ENCODE results near the gene ABCA4.
"Not testable (repeated sequence)": the region's sequence is repeated elsewhere in the genome, so short reads cannot be mapped to it uniquely, and the experiment has no call there.

ABCA4 gene

GRCh38 chr1:94011129-94011528 is 109.8 kb downstream of the ABCA4 start:
- no peak for DNase-seq (ENCODE audit: low spot score)
- FAIRE-seq: no peak

DNA sequence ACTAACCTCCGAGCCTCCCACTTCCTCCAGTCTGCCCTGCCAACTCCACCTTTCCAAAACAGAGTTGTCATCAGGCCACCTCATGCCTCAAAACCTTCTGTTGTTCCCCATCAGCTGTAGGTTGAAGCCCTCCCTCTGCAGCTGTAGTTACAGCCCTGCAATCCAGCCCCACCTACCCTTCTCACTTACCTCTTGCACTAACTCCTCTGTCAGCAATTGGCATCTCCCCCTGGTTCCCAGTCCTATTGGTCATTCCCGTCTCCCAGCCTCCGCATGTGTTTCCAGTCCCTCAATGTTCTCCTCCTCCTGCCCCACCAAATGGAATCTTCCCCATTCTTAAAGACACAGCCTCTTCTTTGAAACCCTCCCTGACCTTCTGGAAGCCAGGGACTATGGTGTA is 111.6 kb downstream of the ABCA4 start:
- no peak for FAIRE-seq
- no peak for DNase-seq (ENCODE audit: low spot score)

DNA sequence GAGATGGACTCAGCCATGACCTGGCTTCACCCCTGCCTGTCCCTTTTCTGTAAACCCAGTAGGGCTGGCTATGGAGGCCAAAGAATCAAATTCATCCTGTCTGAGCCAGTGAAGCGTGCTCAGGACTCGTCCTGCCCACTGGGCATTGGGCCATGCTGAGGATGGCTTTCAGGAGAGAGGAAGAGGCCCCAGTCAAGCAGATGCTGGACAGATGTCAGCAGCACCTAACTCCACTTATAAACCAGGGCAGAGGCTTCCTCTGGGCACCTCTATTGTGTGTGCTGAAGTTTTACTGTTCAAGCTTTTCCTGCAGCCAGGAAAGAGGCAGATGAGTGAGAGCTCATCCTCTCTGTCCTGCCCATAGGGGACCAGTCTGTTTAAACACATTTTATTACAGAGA is 114.3 kb downstream of the ABCA4 start:
- no peak for FAIRE-seq
- DNase-seq (ENCODE audit: low spot score): no peak

DNA sequence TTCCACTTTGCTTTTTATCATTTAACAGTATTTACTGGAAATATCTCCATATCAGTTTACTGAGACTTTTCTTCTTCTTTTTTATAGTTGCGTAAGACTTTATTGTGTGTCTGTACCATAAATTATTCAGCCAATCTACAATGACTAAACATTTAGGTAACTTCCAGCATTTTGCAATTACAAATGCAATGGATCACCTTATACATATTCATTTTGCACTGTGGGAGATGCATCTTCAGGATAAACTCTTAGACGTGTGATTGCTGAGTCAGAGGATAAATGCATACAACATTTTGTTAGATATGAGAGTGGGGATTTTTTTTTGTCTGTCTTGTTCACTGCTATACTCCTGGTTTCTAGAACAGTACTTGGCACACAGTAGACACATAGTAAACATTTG is 116.0 kb downstream of the ABCA4 start:
- DNase-seq (ENCODE audit: low spot score) (no peak), FAIRE-seq (no peak)

GRCh38 chr1:94002046-94002787 is 118.7 kb downstream of the ABCA4 start:
- FAIRE-seq (no peak), DNase-seq (ENCODE audit: low spot score) (no peak)

DNA sequence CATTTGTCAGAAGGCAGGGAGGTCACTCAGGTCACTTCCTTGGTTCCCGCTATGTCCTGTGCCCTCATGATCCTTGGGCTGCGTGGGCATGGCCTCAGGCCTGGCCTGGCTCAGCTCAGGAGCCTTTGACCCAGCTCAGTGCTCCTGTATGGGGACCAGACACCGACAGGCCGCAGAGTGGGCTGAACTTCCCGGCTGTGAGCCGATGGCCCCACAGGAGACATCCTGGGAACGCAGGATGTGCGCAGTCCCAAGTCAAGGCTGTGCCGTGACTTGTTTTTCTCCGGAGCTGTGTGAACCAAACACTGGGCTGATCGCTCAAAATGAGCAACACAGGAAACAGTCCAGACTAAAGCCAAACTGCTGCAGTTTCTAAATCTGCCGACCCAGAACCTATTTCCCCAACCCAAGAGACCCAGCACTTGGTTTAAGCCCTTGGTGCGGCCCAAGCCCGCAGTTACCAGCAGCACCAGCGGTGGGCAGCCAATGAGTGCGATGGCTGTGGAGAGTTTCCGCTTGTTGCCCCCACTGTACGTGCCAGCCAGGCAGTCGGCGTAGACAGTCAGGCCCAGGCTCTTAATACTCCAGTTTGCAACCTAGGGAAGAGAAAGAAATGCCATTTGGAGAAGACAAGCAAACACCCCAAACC is 119.4 kb downstream of the ABCA4 start:
- DNase-seq (ENCODE audit: low spot score) (no peak), FAIRE-seq (no peak)

GRCh38 chr1:94000510-94001282 is 120.3 kb downstream of the ABCA4 start:
- DNase-seq (ENCODE audit: low spot score): no peak
- FAIRE-seq: no peak

GRCh38 chr1:93999840-94000415 is 121.0 kb downstream of the ABCA4 start:
- FAIRE-seq: no peak
- DNase-seq (ENCODE audit: low spot score): no peak

DNA sequence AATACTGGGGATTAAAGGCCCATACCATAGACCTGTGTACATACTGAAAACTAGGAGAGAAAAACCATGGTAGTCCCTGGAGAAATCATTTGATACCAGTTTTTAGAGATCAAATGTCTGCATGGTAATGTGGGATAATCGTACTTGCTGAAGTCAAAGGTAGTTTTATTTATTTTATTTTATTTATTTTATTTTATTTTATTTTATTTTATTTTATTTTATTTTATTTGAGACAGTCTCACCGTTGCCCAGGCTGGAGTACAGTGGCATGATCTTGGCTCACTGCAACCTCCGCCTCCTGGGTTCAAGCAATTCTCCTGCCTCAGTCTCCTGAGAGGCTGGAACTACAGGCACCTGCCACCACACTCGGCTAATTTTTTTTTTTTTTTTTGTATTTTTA is 122.4 kb downstream of the ABCA4 start:
- not testable (repeated sequence) for DNase-seq (ENCODE audit: low spot score); FAIRE-seq

- DNase-seq (ENCODE audit: low spot score) (no peak), FAIRE-seq (peak; percentile 50)
Observed at GRCh38 chr1:93997756-93998155, 123.2 kb downstream of the ABCA4 start.

GRCh38 chr1:93995837-93996536 is 125.0 kb downstream of the ABCA4 start:
- FAIRE-seq (no peak), DNase-seq (ENCODE audit: low spot score) (no peak)

DNA sequence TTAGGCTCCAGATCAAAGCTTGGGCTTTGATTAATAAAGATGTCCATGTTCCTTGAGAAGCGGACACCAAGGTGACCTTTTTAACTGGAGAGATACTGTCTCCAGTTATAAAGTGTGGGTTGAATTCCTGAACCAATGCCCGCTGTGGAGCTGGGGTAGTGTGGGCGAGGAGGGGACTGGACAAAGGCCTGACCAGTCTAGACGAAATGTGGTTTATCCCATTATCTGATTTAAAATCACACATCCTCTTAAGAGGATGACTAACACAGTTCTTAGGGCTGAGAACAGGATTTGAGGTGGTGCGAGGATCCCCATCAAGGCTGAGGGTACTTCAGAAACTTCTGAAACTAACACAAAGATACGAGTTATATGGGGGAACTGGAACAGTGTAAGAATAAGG is 127.2 kb downstream of the ABCA4 start:
- no peak for FAIRE-seq
- DNase-seq (ENCODE audit: low spot score): no peak

DNA sequence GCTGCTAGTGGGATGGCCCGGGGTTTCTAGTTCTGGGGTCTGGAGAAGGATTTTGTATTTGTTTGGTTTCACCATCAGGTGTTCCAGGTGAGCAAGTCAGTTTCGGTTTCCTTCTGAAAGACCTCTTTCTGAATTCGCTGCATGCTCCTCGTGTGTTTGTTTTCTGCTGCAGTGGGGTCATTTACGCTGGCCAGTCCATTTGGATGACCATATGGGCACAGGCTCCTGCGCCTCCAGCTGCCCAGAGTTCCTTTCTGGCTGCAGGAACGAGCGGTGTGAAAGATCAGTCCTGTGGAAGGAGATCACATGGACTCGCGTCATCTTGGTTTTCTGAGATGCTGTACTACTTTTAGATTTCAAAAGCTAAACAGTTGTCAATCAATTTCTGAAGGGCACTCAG is 128.0 kb downstream of the ABCA4 start:
- FAIRE-seq (no peak), DNase-seq (ENCODE audit: low spot score) (no peak)

- no peak for FAIRE-seq
- DNase-seq (ENCODE audit: low spot score): no peak
Observed at GRCh38 chr1:93992190-93992589, 128.8 kb downstream of the ABCA4 start.

- DNase-seq (ENCODE audit: low spot score) (no peak), FAIRE-seq (no peak)
Observed at GRCh38 chr1:93991271-93991670, 129.7 kb downstream of the ABCA4 start.

- FAIRE-seq; DNase-seq (ENCODE audit: low spot score): not testable (repeated sequence)
Observed at GRCh38 chr1:93990477-93990876, 130.5 kb downstream of the ABCA4 start.

DNA sequence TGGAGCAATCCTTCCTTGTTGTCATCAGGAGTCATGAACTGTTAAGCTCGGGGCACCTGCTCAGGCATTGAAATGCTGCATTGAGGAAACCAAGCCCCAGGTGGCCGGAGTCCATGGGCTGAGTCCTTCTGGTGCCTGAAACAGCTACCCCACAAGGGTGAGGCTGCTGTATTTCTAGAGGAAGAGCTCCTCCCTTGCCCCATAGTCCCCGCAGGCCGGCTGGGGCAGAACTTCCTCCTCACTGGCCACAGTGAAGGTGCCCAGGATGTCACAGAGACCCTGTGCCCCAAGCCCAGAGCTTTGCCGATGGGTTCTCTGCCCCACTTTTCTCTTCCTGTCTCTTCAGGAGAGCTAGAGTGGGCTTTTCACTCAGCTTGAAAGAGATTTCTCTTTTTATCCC is 130.9 kb downstream of the ABCA4 start:
- DNase-seq (ENCODE audit: low spot score) (no peak), FAIRE-seq (no peak)

- FAIRE-seq: no peak
- DNase-seq (ENCODE audit: low spot score): no peak
Observed at GRCh38 chr1:93989601-93990000, 131.3 kb downstream of the ABCA4 start.

GRCh38 chr1:93988634-93989350 is 132.2 kb downstream of the ABCA4 start:
- peak; percentile 46 for FAIRE-seq
- peak; percentile 26 for DNase-seq (ENCODE audit: low spot score)

DNA sequence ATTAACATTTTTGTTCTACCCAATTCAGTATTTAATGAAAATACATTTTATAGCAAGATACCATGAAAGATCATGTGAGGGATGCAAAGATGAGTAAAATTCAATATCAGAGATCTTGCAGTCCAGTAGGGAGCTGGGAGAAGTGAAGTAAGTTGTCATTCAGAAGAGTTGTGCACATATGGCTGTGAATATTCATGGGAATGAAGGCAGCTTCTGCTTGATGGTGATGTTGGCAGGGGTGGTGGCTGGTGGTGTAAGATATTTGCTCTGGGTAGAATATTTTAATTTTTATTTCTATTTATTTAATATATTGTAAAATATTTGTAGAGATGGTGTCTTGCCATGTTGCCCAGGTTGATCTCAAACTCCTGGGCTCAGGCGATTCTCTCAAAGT is 139.7 kb downstream of the ABCA4 start:
- DNase-seq (ENCODE audit: low spot score): no peak
- no peak for FAIRE-seq

All from urothelium cell line (cell line).